HEK293 (cell line): ENCODE measurements around the gene GNAQ.

Source experiments
- CTCF ChIA-PET: fragments of 350-600 bp; formaldehyde crosslinking; extraction: SDS; loops from one replicate; lab custom pipeline; 2021; ENCODE audit warnings: antibody characterized with exemption; lab: Yijun Ruan, JAX
- POLR2A ChIA-PET: fragments of 300-600 bp; formaldehyde crosslinking; extraction: SDS; loops from one replicate; lab custom pipeline; 2020; ENCODE audit warnings: antibody characterized with exemption, inconsistent platforms; lab: Yijun Ruan, JAX
- H3K27ac ChIP-seq: fragments of 200-500 bp; sonication (Bioruptor generic); 2 replicates; pipeline ENCODE4 v1.5.1; 2014; ENCODE audit warnings: low read depth, low read length, control low read depth, inconsistent platforms; ENCODE audit errors: extremely low read depth
- H3K36me3 ChIP-seq, 2 experiments: fragments of 200-500 bp in 1 of 2; sonication (Bioruptor generic) in 1 of 2; 1 replicate in 1 of 2; 2 replicates in 1 of 2; pipeline ENCODE4 v1.5.1; 2014 to 2017; ENCODE audit warnings: inconsistent platforms in 2 of 2, low read length in 2 of 2; ENCODE audit not compliant: control insufficient read depth in 2 of 2, insufficient read depth in 1 of 2
- H3K4me1 ChIP-seq: fragments of 200-500 bp; sonication (Bioruptor generic); 2 replicates; pipeline ENCODE4 v1.5.1; 2014; ENCODE audit warnings: mild to moderate bottlenecking, low read length, inconsistent platforms; ENCODE audit not compliant: control insufficient read depth, insufficient read depth
- H3K4me3 ChIP-seq: 2 replicates; pipeline ENCODE4 v1.5.1; 2011; ENCODE audit warnings: low read depth, mild to moderate bottlenecking, control low read depth, low read length, moderate library complexity
- H3K9me3 ChIP-seq: fragments of 200-500 bp; sonication (Bioruptor generic); 2 replicates; pipeline ENCODE4 v1.5.1; 2014; ENCODE audit warnings: low read depth, low read length, inconsistent platforms; ENCODE audit not compliant: control insufficient read depth, insufficient read depth
- BCL11A ChIP-seq: fragments of 450-650 bp; formaldehyde crosslinking; IDR thresholded peaks from 2 replicates; pipeline ENCODE4 v1.5.1; 2016; ENCODE audit warnings: low read depth, missing biosample characterization, missing genetic modification characterization
- PRDM1 ChIP-seq: fragments of 450-650 bp; formaldehyde crosslinking; IDR thresholded peaks from 2 replicates; pipeline ENCODE4; 2016; ENCODE audit warnings: missing biosample characterization, missing genetic modification characterization
- WT1 ChIP-seq: fragments of 450-650 bp; formaldehyde crosslinking; IDR thresholded peaks from 2 replicates; pipeline ENCODE4 v1.5.1; 2016; ENCODE audit warnings: missing biosample characterization, missing genetic modification characterization
- ZBTB26 ChIP-seq: fragments of 450-650 bp; formaldehyde crosslinking; optimal IDR thresholded peaks from 2 replicates; pipeline ENCODE3; 2016; ENCODE audit warnings: missing biosample characterization, mild to moderate bottlenecking, missing genetic modification characterization
- ZNF148 ChIP-seq: fragments of 450-650 bp; formaldehyde crosslinking; IDR thresholded peaks from 2 replicates; pipeline ENCODE4 v1.5.0; 2017; ENCODE audit warnings: missing biosample characterization, missing genetic modification characterization, borderline replicate concordance
- ZNF239 ChIP-seq: fragments of 450-650 bp; formaldehyde crosslinking; IDR thresholded peaks from 2 replicates; pipeline ENCODE4 v1.5.1; 2016; ENCODE audit warnings: missing biosample characterization, missing genetic modification characterization
- ZNF24 ChIP-seq: fragments of 450-650 bp; formaldehyde crosslinking; IDR thresholded peaks from 2 replicates; pipeline ENCODE4 v1.5.1; 2016; ENCODE audit warnings: missing biosample characterization, missing genetic modification characterization
- ZNF248 ChIP-seq: fragments of 450-650 bp; formaldehyde crosslinking; IDR thresholded peaks from 2 replicates; pipeline ENCODE4 v1.5.1; 2017; ENCODE audit warnings: missing biosample characterization, missing genetic modification characterization
- ZNF335 ChIP-seq: fragments of 450-650 bp; formaldehyde crosslinking; conservative IDR thresholded peaks from 2 replicates; pipeline ENCODE4 v1.5.1; 2016; ENCODE audit warnings: missing biosample characterization, missing genetic modification characterization
- ZNF354C ChIP-seq: fragments of 450-650 bp; formaldehyde crosslinking; IDR thresholded peaks from 2 replicates; pipeline ENCODE4 v1.5.1; 2016; ENCODE audit warnings: missing biosample characterization, missing genetic modification characterization, low read depth, borderline replicate concordance
- ZNF426 ChIP-seq: fragments of 450-650 bp; formaldehyde crosslinking; IDR thresholded peaks from 2 replicates; pipeline ENCODE4 v1.5.1; 2017; ENCODE audit warnings: missing biosample characterization, missing genetic modification characterization, mild to moderate bottlenecking, inconsistent platforms, moderate library complexity
- ZNF843 ChIP-seq: fragments of 450-650 bp; formaldehyde crosslinking; IDR thresholded peaks from 2 replicates; pipeline ENCODE4 v1.5.1; 2016; ENCODE audit warnings: missing biosample characterization, missing genetic modification characterization
- ZSCAN30 ChIP-seq: fragments of 450-650 bp; IDR thresholded peaks from 2 replicates; pipeline ENCODE4 v1.5.1; 2018; ENCODE audit warnings: missing biosample characterization, mild to moderate bottlenecking, missing genetic modification characterization, moderate library complexity
- TF ChIP-seq, protein P1 (sequence below): fragments of 450-650 bp; formaldehyde crosslinking; IDR thresholded peaks from 2 replicates; pipeline ENCODE4 v1.5.1; 2016; ENCODE audit warnings: missing biosample characterization, missing genetic modification characterization, borderline replicate concordance

The GNAQ gene

GRCh38 chr9:77731008-77731698, 300.5 kb downstream of the GNAQ start (continued):
- TF ChIP-seq ZNF354C (tag by site-specific recombination) = no peak

DNA sequence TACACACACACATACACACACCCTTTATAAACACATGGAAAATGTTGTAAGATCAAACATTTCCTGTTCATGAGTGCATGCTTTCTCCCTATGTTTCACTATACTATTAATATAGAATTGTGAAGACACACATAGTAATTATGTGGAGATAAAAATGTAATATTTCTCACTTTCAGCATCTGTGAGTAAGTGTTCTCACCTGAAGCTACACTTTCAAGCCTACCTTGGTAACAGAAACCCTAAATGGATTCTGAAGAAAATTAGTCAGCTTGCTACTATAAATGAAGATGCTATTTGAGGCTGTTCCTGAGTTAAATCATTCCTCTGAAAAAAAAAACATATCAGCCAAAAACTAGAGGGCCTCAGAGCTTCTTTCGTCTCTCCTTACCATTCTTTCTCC, 302.4 kb downstream of the GNAQ start:
- Histone ChIP-seq H3K4me3 (no peak overlapping the region), H3K27ac (no peak overlapping the region), H3K9me3 (no peaks in the 10 kb centered on the region), H3K36me3 (peaks cover 0 to 23% of the 10 kb centered on the region in 2 experiments; a peak in 1 of 3 replicates), H3K4me1 (no peaks in the 10 kb centered on the region)
- TF ChIP-seq ZNF843 (tag by site-specific recombination) = no peak
- no peak for TF ChIP-seq ZSCAN30 (tag by site-specific recombination)
- TF ChIP-seq, protein P1, sequence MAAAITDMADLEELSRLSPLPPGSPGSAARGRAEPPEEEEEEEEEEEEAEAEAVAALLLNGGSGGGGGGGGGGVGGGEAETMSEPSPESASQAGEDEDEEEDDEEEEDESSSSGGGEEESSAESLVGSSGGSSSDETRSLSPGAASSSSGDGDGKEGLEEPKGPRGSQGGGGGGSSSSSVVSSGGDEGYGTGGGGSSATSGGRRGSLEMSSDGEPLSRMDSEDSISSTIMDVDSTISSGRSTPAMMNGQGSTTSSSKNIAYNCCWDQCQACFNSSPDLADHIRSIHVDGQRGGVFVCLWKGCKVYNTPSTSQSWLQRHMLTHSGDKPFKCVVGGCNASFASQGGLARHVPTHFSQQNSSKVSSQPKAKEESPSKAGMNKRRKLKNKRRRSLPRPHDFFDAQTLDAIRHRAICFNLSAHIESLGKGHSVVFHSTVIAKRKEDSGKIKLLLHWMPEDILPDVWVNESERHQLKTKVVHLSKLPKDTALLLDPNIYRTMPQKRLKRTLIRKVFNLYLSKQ (tag by site-specific recombination) = no peak
- no peak for TF ChIP-seq ZNF248 (tag by site-specific recombination)
- TF ChIP-seq ZNF239 (tag by site-specific recombination) = no peak
- no peak for TF ChIP-seq PRDM1 (tag by site-specific recombination)
- TF ChIP-seq ZNF335 (tag by site-specific recombination) = no peak
- no peak for TF ChIP-seq ZBTB26
- no peak for TF ChIP-seq ZNF426 (tag by site-specific recombination)
- no peak for TF ChIP-seq WT1
- TF ChIP-seq ZNF24 (tag by site-specific recombination) = no peak
- POLR2A ChIA-PET = no interaction called here
- CTCF ChIA-PET = interaction anchor here (0.5 to 0.9 kb wide), 2 partner anchors 196 to 246 kb away, joined by 3 to 9 read pairs; no protein-coding TSS in a partner anchor

GRCh38 chr9:77726814-77727213, 304.8 kb downstream of the GNAQ start:
- H3K4me3 ChIP-seq = no peak overlapping the region
- H3K36me3 ChIP-seq = peaks cover 0 to 23% of the 10 kb centered on the region in 2 experiments; a peak in 1 of 3 replicates
- H3K9me3 ChIP-seq = no peaks in the 10 kb centered on the region
- ChIA-PET CTCF (interaction anchor here (1.0 kb wide), 1 partner anchor 25 kb away, joined by 4 read pairs; no protein-coding TSS in a partner anchor), POLR2A (no interaction called here)
- H3K4me1 ChIP-seq = no peaks in the 10 kb centered on the region
- H3K27ac ChIP-seq = no peak overlapping the region
- TF ChIP-seq BCL11A (tag by site-specific recombination) = no peak
- TF ChIP-seq ZNF148 (tag by site-specific recombination) = no peak
- TF ChIP-seq, all 188 proteins: peak for 0
